Mammary epithelial cell (primary cell): Measurements from ENCODE around the gene SIRT2.

Experiments
- CTCF ChIP-seq, 2 donors: IDR thresholded peaks in 1 of 2; conservative IDR thresholded peaks in 1 of 2; 2 replicates each; pipeline ENCODE4 v1.5.1; 2011 to 2012; ENCODE audit warnings: inconsistent platforms in 2 of 2, low read length in 2 of 2, mild to moderate bottlenecking in 2 of 2, control low read depth in 1 of 2, low read depth in 1 of 2; ENCODE audit not compliant: insufficient read depth in 1 of 2; ENCODE audit errors: extremely low read depth in 1 of 2
- EZH2 ChIP-seq: IDR thresholded peaks from 2 replicates; pipeline ENCODE4 v1.6.1; 2012; ENCODE audit warnings: low read length, inconsistent platforms, borderline replicate concordance

GRCh38 chr19:38833092-38833425 is 66.4 kb downstream of the SIRT2 start:
- TF ChIP-seq CTCF (conservative IDR thresholded peaks at IDR 0.05 in 1 of 2, IDR thresholded peaks at IDR 0.05 in 1 of 2; ENCODE audit: extremely low read depth in 1 of 2, insufficient read depth in 1 of 2, low read depth in 1 of 2, low read length in 2 of 2) (no peak), EZH2 (no peak)
